Endothelial cell (in vitro differentiated cells): ENCODE measurements around the gene MDN1. TPM values are rescaled to one million over a fixed set of nuclear protein-coding genes. Genes with fewer than 3 reads are reported as not detected.

Experiments
- DNase-seq: peaks from one replicate; pipeline ENCODE4 v3.0.0; 2021; ENCODE audit warnings: low spot score
- H3K27ac Mint-ChIP-seq: one replicate; pipeline ENCODE4 v1.8.0; 2021; ENCODE audit warnings: mixed read lengths, inconsistent platforms; ENCODE audit not compliant: unreplicated experiment
- H3K27me3 Mint-ChIP-seq: one replicate; pipeline ENCODE4 v1.8.0; 2021; ENCODE audit warnings: mild to moderate bottlenecking, moderate library complexity, mixed read lengths, inconsistent platforms; ENCODE audit not compliant: unreplicated experiment
- H3K36me3 Mint-ChIP-seq: one replicate; pipeline ENCODE4 v1.8.0; 2021; ENCODE audit warnings: mild to moderate bottlenecking, low read depth, mixed read lengths, inconsistent platforms; ENCODE audit not compliant: unreplicated experiment
- H3K4me1 Mint-ChIP-seq: one replicate; pipeline ENCODE4 v1.8.0; 2021; ENCODE audit warnings: mild to moderate bottlenecking, mixed read lengths, inconsistent platforms; ENCODE audit not compliant: unreplicated experiment
- H3K4me3 Mint-ChIP-seq: one replicate; pipeline ENCODE4 v1.8.0; 2021; ENCODE audit warnings: mild to moderate bottlenecking, mixed read lengths, inconsistent platforms; ENCODE audit not compliant: unreplicated experiment
- H3K9me3 Mint-ChIP-seq: one replicate; pipeline ENCODE4 v1.8.0; 2021; ENCODE audit warnings: mixed read lengths, inconsistent platforms; ENCODE audit not compliant: unreplicated experiment
- total RNA-seq: library from RNA; stranded (reverse); fragmentation: NEBNext Ultra II Directional; extraction: Animal tissue kit (Norgen Biotek cat#: 25700); gene quantifications from one replicate; pipeline ENCODE4 v1.2.1, GENCODE V29; 2021; ENCODE audit not compliant: unreplicated experiment
- TF ChIP-seq, protein P1 (sequence below): fragments of 200-600 bp; sonication (generic); IDR thresholded peaks from one replicate; pipeline ENCODE4 v1.5.0; 2021; ENCODE audit warnings: antibody characterized with exemption; ENCODE audit not compliant: unreplicated experiment

Gene MDN1
- total RNA-seq, 1 donor from 2014 or later = 70.0 TPM

DNA sequence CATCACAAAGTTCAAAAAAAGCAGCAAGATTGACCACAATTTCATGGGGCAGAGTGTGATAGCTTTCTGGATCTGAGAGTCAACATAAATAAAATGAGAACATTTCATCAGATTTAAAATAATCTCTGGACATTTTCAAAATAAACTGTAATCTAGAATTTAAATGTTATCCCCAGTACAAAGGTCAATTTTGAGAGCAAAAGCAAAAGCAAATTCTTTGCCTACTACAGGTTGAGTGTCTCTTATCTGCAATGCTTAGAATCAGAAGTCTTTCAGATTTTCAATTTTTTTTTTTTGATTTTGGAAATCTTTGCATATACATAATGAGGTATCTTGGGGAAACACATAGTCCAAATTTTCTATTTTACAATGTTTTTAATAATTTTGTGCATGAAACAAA is 113.5 kb downstream of the MDN1 start:
- no peaks in the 10 kb centered on the region for H3K9me3 Mint-ChIP-seq
- H3K27me3 Mint-ChIP-seq = peaks cover 2% of the 10 kb centered on the region
- peaks cover 36% of the 10 kb centered on the region for H3K36me3 Mint-ChIP-seq
- TF ChIP-seq, protein P1, sequence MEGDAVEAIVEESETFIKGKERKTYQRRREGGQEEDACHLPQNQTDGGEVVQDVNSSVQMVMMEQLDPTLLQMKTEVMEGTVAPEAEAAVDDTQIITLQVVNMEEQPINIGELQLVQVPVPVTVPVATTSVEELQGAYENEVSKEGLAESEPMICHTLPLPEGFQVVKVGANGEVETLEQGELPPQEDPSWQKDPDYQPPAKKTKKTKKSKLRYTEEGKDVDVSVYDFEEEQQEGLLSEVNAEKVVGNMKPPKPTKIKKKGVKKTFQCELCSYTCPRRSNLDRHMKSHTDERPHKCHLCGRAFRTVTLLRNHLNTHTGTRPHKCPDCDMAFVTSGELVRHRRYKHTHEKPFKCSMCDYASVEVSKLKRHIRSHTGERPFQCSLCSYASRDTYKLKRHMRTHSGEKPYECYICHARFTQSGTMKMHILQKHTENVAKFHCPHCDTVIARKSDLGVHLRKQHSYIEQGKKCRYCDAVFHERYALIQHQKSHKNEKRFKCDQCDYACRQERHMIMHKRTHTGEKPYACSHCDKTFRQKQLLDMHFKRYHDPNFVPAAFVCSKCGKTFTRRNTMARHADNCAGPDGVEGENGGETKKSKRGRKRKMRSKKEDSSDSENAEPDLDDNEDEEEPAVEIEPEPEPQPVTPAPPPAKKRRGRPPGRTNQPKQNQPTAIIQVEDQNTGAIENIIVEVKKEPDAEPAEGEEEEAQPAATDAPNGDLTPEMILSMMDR = no peak
- H3K4me1 Mint-ChIP-seq = no peaks in the 10 kb centered on the region
- H3K27ac Mint-ChIP-seq = no peak overlapping the region
- DNase-seq = no peak
- no peak overlapping the region for H3K4me3 Mint-ChIP-seq

DNA sequence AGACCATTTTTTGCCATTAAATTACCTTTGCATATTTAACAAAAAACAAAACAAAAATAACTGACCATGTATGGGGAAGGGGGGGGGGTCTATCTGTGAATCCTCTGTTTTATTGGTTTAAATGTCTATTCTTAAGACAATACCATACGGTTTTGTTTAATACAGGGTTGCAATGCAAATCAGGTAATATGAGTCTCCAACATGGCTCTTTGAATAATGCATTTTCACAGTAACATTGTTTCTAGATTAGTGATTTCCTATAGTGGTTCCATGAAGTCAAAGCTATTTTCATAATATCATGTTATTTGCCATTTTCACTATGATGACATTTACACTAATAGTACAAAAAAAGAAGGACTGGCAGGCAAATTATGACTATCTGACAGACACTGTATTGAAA is 116.3 kb downstream of the MDN1 start:
- TF ChIP-seq, protein P1 = no peak
- Mint-ChIP-seq H3K27me3 (peaks cover 2% of the 10 kb centered on the region), H3K4me1 (no peaks in the 10 kb centered on the region), H3K27ac (no peak overlapping the region), H3K9me3 (no peaks in the 10 kb centered on the region), H3K4me3 (peak overlapping the region; percentile 19), H3K36me3 (peaks cover 27% of the 10 kb centered on the region)
- DNase-seq = no peak

DNA sequence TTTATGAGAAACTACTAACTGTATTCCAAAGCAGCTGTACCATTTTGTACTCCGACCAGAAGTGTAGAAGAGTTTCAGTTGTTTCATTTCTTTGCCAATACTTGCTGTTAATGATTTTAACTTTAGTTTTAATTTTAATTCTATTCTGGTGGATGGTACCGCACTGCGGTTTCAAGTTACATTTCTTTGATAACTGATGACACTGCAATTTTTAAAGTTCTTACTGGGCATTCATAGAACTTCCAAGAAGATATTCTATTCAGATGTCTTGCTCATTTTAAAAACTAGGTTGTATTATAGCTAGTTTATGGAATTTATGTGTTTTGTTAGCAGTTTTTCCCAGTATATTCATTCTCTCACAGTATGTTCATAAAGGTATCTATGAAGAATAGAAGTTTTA is 117.2 kb downstream of the MDN1 start:
- Mint-ChIP-seq H3K4me1 (no peaks in the 10 kb centered on the region), H3K27ac (no peak overlapping the region), H3K9me3 (no peaks in the 10 kb centered on the region), H3K4me3 (no peak overlapping the region), H3K27me3 (peaks cover 2% of the 10 kb centered on the region), H3K36me3 (peaks cover 18% of the 10 kb centered on the region)
- TF ChIP-seq, protein P1 = no peak
- no peak for DNase-seq

DNA sequence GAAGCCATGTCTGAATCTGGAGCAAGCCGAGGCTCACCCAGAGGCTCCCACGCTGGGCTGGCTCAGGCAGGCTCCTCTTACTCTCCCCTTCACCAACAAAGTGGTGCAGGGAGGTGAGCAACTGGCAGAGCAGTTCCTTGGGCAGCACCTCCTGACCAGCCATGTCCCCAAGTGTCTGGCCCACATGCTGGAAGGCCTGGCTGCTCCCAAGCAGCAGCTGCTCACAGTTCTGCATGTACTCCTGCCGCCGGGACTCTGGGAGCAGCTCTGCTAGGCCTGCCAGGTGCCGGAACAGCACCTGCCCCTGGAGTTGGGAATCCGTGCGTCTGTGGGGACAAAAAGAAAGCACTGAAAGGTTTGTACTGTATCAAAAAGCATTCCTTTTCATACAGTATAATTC is 123.9 kb downstream of the MDN1 start:
- H3K4me1 Mint-ChIP-seq = peaks cover 9% of the 10 kb centered on the region
- peaks cover 32% of the 10 kb centered on the region for H3K36me3 Mint-ChIP-seq
- DNase-seq = no peak
- H3K27ac Mint-ChIP-seq = no peak overlapping the region
- peak overlapping the region; percentile 27 for H3K4me3 Mint-ChIP-seq
- H3K9me3 Mint-ChIP-seq = no peaks in the 10 kb centered on the region
- no peaks in the 10 kb centered on the region for H3K27me3 Mint-ChIP-seq
- TF ChIP-seq, protein P1 = no peak

DNA sequence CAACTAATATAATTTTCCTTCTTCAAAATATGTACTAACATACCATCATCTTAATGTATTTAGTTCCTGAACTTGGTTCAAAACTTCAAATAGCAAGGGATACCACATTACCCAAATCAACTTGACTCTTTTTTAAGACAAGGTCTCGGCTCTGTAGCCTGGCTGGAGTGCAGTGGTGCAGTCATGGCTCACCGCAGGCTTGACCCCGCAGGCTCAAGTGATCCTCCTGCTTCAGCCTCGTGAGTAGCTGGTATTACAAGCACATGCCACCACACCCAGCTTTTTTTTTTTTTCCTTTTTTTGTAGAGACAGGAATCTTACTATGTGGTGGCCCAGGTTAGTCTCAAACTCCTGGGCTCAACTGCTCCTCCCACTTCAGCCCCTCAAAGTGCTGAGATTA is 125.2 kb downstream of the MDN1 start:
- Mint-ChIP-seq H3K9me3 (no peaks in the 10 kb centered on the region), H3K36me3 (peaks cover 32% of the 10 kb centered on the region), H3K4me3 (no peak overlapping the region), H3K27me3 (peaks cover 1% of the 10 kb centered on the region), H3K4me1 (peaks cover 20% of the 10 kb centered on the region), H3K27ac (no peak overlapping the region)
- no peak for DNase-seq
- TF ChIP-seq, protein P1 = no peak
